GM19468 (cell line): ENCODE measurements around the gene GLDC.

Source experiments
- ATAC-seq: cut with Tn5 transposase; IDR thresholded peaks from one replicate; pipeline ENCODE4 v1.9.1; 2021; ENCODE audit warnings: mild to moderate bottlenecking, moderate library complexity, moderate number of reproducible peaks; ENCODE audit not compliant: unreplicated experiment; ENCODE audit errors: extremely low read depth

GLDC gene

GRCh38 chr9:6665628-6666027, 20.1 kb upstream of the GLDC start:
- ATAC-seq = no peak

GRCh38 chr9:6664204-6664680, 18.7 kb upstream of the GLDC start:
- no peak for ATAC-seq

GRCh38 chr9:6660512-6660911, 15.0 kb upstream of the GLDC start:
- no peak for ATAC-seq

GRCh38 chr9:6658628-6659353, 13.3 kb upstream of the GLDC start:
- no peak for ATAC-seq

GRCh38 chr9:6656614-6657300, 11.2 kb upstream of the GLDC start:
- no peak for ATAC-seq

- ATAC-seq = no peak
Observed at GRCh38 chr9:6655036-6655435, 9.5 kb upstream of the GLDC start.

GRCh38 chr9:6646293-6646636, 736 bp upstream of the GLDC start:
- ATAC-seq = no peak

- peak; percentile 10 for ATAC-seq
Observed at GRCh38 chr9:6645105-6645354, 499 bp downstream of the GLDC start.

GRCh38 chr9:6644346-6645104, 1.0 kb downstream of the GLDC start:
- no peak for ATAC-seq

GRCh38 chr9:6641961-6642360, 3.6 kb downstream of the GLDC start:
- ATAC-seq = no peak

GRCh38 chr9:6641561-6641960, 4.0 kb downstream of the GLDC start:
- no peak for ATAC-seq

GRCh38 chr9:6641056-6641455, 4.5 kb downstream of the GLDC start:
- ATAC-seq = no peak

GRCh38 chr9:6640268-6641051, 5.1 kb downstream of the GLDC start:
- no peak for ATAC-seq

- ATAC-seq = no peak
Observed at GRCh38 chr9:6639622-6640021, 5.9 kb downstream of the GLDC start.

- no peak for ATAC-seq
Observed at GRCh38 chr9:6634444-6634843, 11.1 kb downstream of the GLDC start.

- no peak for ATAC-seq
Observed at GRCh38 chr9:6633378-6633777, 12.2 kb downstream of the GLDC start.

- ATAC-seq = peak; percentile 92
Observed at GRCh38 chr9:6632516-6633183, 12.9 kb downstream of the GLDC start.

GRCh38 chr9:6631207-6631512, 14.4 kb downstream of the GLDC start:
- ATAC-seq = no peak

GRCh38 chr9:6630502-6631206, 14.9 kb downstream of the GLDC start:
- ATAC-seq = peak; percentile 55

GRCh38 chr9:6628704-6629103, 16.8 kb downstream of the GLDC start:
- ATAC-seq = no peak
